ENCODE measurements around the gene TBC1D23.
"Not testable (repeated sequence)": the region's sequence is repeated elsewhere in the genome, so short reads cannot be mapped to it uniquely, and the experiment has no call there.

Gene TBC1D23

GRCh38 chr3:100257586-100257985 is 3.2 kb upstream of the TBC1D23 start:
- DNase-seq: no peak

GRCh38 chr3:100260081-100260684 is 609 bp upstream of the TBC1D23 start:
- DNase-seq: peak; percentile 33

GRCh38 chr3:100261485-100261903 is 702 bp downstream of the TBC1D23 start:
- no peak for DNase-seq

- not testable (repeated sequence) for DNase-seq
Measured at GRCh38 chr3:100262925-100263324, 2.1 kb downstream of the TBC1D23 start.

- no peak for DNase-seq
Measured at GRCh38 chr3:100263583-100263982, 2.8 kb downstream of the TBC1D23 start.

- DNase-seq: no peak
Measured at GRCh38 chr3:100264242-100264641, 3.5 kb downstream of the TBC1D23 start.

- DNase-seq: no peak
Measured at GRCh38 chr3:100265016-100265415, 4.2 kb downstream of the TBC1D23 start.

- no peak for DNase-seq
Measured at GRCh38 chr3:100266531-100266930, 5.7 kb downstream of the TBC1D23 start.

- no peak for DNase-seq
Measured at GRCh38 chr3:100268156-100268555, 7.4 kb downstream of the TBC1D23 start.

GRCh38 chr3:100269001-100269400 is 8.2 kb downstream of the TBC1D23 start:
- no peak for DNase-seq

- DNase-seq: peak; percentile 80
Measured at GRCh38 chr3:100269410-100270214, 8.8 kb downstream of the TBC1D23 start.

- DNase-seq: no peak
Measured at GRCh38 chr3:100270215-100270583, 9.4 kb downstream of the TBC1D23 start.

GRCh38 chr3:100271522-100271921 is 10.7 kb downstream of the TBC1D23 start:
- no peak for DNase-seq

- DNase-seq: not testable (repeated sequence)
Measured at GRCh38 chr3:100272797-100273611, 12.2 kb downstream of the TBC1D23 start.

GRCh38 chr3:100274361-100274760 is 13.6 kb downstream of the TBC1D23 start:
- DNase-seq: peak; percentile 28

GRCh38 chr3:100277255-100277800 is 16.5 kb downstream of the TBC1D23 start:
- DNase-seq: no peak

GRCh38 chr3:100278910-100279309 is 18.1 kb downstream of the TBC1D23 start:
- DNase-seq: no peak

- no peak for DNase-seq
Measured at GRCh38 chr3:100288288-100288894, 27.6 kb downstream of the TBC1D23 start.

- DNase-seq: peak; percentile 84
Measured at GRCh38 chr3:100289339-100289738, 28.5 kb downstream of the TBC1D23 start.

- no peak for DNase-seq
Measured at GRCh38 chr3:100295089-100295488, 34.3 kb downstream of the TBC1D23 start.

- no peak for DNase-seq
Measured at GRCh38 chr3:100297784-100298183, 37.0 kb downstream of the TBC1D23 start.

- no peak for DNase-seq
Measured at GRCh38 chr3:100299016-100299415, 38.2 kb downstream of the TBC1D23 start.

GRCh38 chr3:100306695-100307094 is 45.9 kb downstream of the TBC1D23 start:
- no peak for DNase-seq
